Right ventricle myocardium inferior (tissue), 1 donor: ENCODE results near the gene WDR5B. TPM values are rescaled to one million over a fixed set of nuclear protein-coding genes. Genes with fewer than 3 reads are reported as not detected.
"Not testable (repeated sequence)": the region's sequence is repeated elsewhere in the genome, so short reads cannot be mapped to it uniquely, and the experiment has no call there.

Source experiments
- ATAC-seq: fragments of 200-7000 bp; cut with Tn5 transposase; one replicate; pipeline ENCODE4 v1.9.1; 2020; ENCODE audit warnings: mild to moderate bottlenecking, moderate library complexity
- DNase-seq: peaks from one replicate; pipeline ENCODE4 v3.0.0; 2021; ENCODE audit errors: missing footprints
- intact Hi-C: fragments of 100-400 bp; cut with DNase I; formaldehyde crosslinking; loops from one replicate; pipeline ENCODE4 v1.11.0; 2022
- long read RNA-seq: library from polyadenylated mRNA; unstranded; transcript quantifications from one replicate; pipeline ENCODE4 v2.0.0, GENCODE V29; 2021
- total RNA-seq: library from RNA; stranded (reverse); fragmentation: NEBNext Ultra II Directional; extraction: Animal tissue kit (Norgen Biotek cat#: 25700); gene quantifications from one replicate; pipeline ENCODE4 v1.2.1, GENCODE V29; 2021
- donor health status: DM: no; HTN: yes; CAD: no; lungs with severe emphysema.

The WDR5B gene
- 2.5 TPM for total RNA-seq
- long read RNA-seq, partial matches to known transcripts: 0 of 1 reads
- long read RNA-seq, other reads (novel, unspliced or antisense): 0 of 1 reads

DNA sequence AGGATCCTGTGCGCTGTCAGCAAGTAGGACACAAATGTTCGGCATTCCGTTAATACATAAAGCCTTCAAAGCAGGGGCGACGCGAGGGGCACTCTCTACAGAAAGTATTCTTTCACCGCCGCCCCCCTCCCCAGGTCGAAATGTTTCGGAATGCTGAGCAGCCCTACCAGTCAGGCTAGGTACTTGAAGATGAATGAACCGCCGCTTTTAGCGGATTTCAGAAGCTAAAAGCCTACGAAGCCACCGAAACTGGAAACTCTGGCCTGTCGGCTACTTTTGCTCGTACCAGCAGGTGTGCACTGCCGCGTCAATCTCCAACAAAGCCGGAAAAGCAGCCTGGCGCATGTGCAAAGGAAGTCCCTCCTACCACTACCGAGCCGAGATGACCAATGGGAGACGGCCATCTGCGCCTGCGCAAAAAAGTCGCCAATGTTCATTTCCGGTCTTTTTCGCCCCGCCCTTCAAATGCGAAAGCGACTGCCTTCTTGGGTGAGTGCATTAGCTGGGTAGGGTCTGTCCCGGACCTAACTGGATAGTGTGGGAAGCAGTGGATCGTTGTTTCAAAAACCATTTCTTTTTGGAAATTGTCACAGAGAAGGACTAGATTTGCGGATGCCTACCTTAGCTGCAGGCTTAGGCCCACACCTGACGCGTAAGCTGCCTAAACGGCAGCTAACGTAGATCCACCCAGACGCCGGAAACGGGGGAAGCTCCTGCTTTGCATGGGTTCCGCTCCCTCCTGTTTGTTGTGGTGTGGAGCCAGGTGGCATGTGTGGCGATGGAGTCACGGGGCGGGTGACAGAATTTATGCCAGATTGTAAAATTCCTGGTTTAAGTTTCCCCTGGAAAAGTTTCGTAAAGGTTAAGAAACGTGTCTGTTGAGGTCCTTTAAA is at the start of gene WDR5B:
TSS of gene WDR5B (minus strand) at position 301 of the 893 bp plus-strand sequence. CDS start 534 bp downstream, outside the sequence.
- DNase-seq (peak; percentile 96), ATAC-seq (peak; percentile 97)
- intact Hi-C loops: no loop called here

DNA sequence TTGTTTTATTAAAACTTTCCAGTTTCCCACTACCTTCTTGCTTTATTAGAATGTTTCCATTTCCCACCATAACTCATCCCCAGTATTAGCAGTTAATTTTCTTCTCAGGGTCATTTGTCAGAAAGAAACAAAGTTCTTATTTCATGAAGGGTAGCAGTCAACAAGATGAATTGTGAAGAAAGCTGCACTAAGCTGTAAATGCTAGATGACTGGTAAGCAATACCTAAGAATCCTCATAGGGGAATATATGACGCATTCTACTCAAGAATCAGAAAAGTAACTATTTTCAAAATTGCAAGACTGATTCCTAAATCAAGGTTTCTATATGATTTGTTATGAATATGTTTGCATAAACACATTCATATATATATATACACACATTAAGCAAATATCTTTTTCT is 48.8 kb upstream of the WDR5B start:
- no peak for ATAC-seq
- intact Hi-C loops: loop anchor here (5.0 kb wide), 1 partner anchor 48 kb away; the partner anchor contains the start of gene KPNA1
- no peak for DNase-seq

DNA sequence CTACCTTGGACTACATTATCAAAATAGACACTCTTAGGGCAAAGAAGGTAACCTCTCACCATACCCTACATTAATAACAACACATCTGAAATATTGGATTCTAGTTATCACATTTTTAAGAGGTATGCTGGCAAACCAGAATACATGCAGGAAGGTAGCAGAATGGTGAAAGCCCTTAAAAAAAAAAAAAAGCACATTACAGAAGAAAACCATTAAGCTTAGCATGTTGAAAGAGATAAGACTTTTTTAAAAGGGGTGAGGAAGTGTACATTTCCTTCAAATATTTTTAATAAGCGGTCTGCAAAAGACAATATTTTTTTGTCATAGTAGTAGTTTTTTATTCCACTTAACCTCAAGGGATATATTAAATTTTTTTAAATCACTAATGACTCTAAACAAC is 46.5 kb upstream of the WDR5B start:
- no peak for DNase-seq
- intact Hi-C loops: loop anchor here (5.0 kb wide), 1 partner anchor 50 kb away; the partner anchor contains the start of gene KPNA1
- ATAC-seq: no peak

DNA sequence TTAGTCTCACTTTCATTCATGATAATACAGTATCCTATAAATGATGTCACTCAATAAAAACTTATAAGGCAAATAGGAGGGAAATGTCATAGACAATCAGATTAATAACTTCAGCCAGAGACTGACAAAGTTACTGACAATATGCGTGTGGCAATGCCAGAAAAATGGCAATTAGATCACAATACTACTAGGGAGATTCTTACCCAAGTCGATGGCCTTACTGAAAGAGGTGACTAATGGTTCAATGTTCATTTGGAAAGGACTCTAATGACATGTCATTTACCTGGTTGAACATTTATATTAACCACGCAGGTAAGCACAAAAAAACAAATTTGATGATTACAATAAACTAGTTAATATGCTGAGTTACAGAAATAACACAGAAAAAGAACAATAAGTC is 45.9 kb upstream of the WDR5B start:
- DNase-seq: no peak
- intact Hi-C loops: loop anchor here (5.0 kb wide), 1 partner anchor 50 kb away; the partner anchor contains the start of gene KPNA1
- no peak for ATAC-seq

DNA sequence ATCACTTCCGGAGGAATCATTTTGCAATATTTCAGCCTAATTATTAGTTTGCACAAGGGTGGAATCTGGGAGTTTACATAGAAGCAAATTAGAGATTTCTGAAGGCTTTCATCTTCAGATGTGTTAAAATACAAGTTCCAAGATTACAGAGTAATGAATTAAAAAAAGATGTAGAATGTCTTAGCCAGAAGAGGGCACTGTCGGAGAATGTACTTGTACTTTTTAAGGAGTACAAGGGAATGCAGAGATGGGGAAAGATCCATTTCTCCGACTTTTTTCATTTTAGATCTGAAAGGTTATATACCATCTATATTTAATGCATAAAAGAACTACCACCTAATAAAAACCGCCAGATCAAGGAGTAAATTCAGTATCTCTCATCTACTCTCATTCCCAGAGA is 43.1 kb upstream of the WDR5B start:
- no peak for ATAC-seq
- intact Hi-C loops: loop anchor here (5.0 kb wide), 2 partner anchors 67 to 218 kb away; no protein-coding TSS in a partner anchor
- no peak for DNase-seq

DNA sequence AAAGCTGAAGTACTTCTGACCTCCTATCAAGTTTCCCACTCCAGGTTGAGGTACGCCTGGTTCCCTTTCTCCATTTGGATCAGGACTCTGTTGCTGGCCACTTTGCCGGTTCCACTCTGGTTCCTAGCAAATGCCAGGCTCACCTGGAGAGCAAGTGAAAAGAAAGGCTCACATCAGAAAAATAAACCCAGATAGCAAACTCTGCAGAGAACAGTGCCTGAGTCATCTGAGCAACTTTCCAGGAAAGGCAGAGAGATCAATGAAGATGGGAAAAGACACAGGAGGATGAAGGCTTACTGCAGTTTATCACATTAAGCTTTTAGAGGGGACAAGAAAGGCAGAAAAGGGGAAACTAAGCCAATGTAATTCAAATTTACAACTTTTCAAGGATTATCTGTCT is 41.8 kb upstream of the WDR5B start:
- intact Hi-C loops: loop anchor here (5.0 kb wide), 2 partner anchors 65 to 220 kb away; no protein-coding TSS in a partner anchor
- DNase-seq (no peak), ATAC-seq (no peak)

DNA sequence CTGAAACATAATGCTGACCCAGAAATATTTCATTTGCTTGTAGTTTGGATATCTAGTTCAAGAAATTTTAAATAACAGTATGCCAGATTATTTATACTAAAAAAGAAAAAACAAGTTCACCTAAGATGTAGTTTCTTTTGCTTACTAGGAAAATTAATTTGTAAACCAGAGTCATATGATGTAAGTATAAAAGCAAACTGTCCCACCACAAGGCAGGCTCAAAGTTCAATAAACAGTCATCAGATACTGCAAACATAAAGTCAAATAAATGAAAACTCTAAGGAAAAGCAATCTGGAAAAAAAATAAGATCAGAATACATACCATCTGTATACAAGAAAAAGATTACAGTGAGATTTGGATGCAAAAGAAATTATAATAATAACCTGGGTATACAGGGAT is 40.2 kb upstream of the WDR5B start:
- intact Hi-C loops: loop anchor here (5.0 kb wide), 2 partner anchors 64 to 221 kb away; no protein-coding TSS in a partner anchor
- no peak for DNase-seq
- ATAC-seq: no peak

DNA sequence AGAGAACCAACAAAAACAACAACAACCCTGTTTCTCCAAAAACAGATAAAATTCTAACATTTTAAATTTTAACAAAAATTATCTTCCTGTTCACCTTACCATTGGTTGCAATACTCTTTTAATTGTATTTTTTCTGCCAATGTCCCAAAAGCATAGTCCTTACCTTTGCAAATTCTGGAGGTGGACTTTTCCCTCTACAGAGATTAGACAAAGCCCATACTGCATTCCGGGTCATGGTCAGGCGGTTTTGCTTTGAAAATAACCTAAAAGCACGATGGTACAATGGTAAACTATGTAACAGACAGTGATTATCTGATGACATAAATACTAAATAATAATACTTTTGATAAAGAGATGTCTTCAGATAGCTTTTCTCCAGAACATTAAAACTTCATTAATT is 35.5 kb upstream of the WDR5B start:
- intact Hi-C loops: no loop called here
- ATAC-seq (no peak), DNase-seq (no peak)

DNA sequence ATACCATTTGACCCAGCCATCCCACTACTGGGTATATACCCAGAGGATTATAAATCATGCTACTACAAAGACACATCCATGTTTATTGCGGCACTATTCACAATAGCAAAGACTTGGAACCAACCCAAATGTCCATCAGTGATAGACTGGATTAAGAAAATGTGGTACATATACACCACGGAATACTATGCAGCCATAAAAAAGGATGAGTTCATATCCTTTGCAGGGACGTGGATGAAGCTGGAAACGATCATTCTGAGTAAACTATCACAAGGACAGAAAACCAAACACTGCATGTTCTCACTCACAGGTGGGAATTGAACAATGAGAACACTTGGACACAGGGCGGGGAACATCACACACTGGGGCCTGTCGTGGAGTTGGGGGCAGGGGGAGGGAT is 32.4 kb upstream of the WDR5B start:
- DNase-seq, intact Hi-C loops, ATAC-seq: not testable (repeated sequence)

DNA sequence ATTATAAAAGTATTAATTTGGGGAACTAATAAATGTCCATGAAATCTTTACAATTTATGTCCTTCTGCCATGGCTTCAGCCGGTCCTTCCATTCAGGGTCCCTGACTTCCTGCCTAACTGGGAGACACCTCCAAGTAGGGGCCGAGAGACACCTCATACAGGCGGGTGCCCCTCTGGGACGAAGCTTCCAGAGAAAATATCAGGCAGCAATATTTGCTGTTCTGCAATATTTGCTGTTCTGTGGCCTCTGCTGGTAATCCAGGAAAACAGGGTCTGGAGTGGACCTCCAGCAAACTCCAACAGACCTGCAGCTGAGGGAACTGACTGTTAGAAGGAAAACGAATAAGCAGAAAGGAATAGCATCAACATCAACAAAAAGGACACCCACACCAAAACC is 28.6 kb upstream of the WDR5B start:
- intact Hi-C loops: not testable (repeated sequence)

DNA sequence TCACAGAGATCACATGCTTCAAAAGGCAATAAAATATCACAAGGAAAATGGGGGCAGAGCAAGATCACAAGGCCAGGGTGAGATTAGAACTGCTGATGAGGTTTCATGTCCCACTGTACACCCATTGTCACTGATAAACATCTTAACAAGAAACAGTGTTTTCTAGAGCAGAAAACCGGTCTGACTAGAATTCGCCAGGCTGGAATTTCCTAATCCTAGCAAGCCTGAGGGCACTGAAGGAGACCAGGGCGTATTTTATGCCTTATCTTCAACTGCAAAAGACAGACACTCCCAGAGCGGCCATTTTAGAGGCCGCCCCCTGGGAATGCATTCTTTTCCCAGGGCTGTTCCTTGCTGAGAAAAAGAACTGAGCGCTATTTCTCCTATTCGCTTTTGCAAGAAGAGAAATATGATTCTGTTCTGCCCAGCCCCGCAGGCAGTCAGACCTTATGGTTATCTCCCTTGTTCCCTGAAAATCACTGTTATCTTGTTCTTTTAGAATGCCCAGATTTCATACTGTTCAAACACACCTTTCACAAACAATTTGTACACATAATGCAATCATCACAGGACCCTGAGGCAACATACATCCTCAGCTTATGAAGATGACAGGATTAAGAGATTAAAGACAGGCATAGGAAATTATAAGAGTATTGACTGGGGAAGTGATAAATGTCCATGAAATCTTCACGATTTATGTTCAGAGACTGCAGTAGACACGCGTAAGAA is 28.1 kb upstream of the WDR5B start:
- intact Hi-C loops, DNase-seq, ATAC-seq: not testable (repeated sequence)

More for the DNA sequence above, 28.6 kb upstream of the WDR5B start:
- ATAC-seq, DNase-seq: not testable (repeated sequence)

DNA sequence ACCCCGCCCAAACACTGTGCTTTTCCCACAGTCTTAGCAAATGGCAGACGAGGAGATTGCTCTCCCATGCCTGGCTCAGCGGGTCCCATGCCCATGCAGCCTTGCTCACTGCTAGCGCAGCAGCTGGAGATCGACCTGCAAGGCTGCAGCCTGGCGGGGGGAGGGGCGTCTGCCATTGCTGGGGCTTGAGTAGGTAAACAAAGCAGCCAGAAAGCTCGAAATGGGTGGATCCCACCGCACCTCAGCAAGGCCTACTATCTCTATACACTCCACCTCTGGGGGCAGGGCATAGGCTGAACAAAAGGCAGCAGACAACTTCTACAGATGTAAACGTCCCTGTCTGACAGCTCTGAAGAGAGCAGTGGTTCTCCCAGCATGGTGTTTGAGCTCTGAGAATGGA is 27.2 kb upstream of the WDR5B start:
- no peak for ATAC-seq
- intact Hi-C loops: no loop called here
- DNase-seq: no peak

DNA sequence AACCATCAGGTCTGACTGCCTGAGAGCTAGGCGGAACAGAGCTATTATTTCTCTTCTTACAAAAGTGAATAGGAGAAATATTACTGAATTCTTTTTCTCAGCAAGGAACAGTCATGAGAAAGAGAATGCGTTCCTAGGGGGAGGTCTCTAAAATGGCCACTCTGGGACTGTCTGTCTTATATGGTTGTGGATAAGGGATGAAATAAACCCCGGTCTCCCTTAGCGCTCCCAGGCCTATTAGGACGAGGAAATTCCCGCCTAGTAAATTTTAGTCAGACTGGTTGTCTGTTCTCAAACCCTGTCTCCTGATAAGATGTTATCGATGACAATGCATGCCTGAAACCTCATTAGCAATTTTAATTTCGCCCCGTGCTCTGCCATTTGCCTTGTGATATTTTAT is 20.1 kb upstream of the WDR5B start:
- intact Hi-C loops: no loop called here
- ATAC-seq: no peak
- no peak for DNase-seq

DNA sequence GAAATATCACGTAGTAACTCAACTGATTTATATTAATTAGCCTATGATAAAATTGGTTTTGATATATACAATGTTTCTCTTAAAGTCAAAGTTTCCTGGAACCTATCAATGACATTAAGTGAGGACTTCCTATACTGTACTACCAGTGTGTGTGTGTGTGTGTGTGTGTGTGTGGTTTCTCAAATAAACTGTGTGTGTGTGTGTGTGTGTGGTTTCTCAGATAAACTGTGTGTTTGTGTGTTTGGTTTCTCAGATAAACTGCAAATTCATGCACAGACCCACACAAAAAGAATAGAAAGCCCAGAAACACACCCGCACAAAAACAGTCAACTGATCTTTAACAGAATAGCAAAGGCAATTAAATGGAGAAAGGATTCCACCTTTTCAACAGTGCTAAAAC is 14.5 kb upstream of the WDR5B start:
- no peak for DNase-seq
- no peak for ATAC-seq
- intact Hi-C loops: no loop called here

DNA sequence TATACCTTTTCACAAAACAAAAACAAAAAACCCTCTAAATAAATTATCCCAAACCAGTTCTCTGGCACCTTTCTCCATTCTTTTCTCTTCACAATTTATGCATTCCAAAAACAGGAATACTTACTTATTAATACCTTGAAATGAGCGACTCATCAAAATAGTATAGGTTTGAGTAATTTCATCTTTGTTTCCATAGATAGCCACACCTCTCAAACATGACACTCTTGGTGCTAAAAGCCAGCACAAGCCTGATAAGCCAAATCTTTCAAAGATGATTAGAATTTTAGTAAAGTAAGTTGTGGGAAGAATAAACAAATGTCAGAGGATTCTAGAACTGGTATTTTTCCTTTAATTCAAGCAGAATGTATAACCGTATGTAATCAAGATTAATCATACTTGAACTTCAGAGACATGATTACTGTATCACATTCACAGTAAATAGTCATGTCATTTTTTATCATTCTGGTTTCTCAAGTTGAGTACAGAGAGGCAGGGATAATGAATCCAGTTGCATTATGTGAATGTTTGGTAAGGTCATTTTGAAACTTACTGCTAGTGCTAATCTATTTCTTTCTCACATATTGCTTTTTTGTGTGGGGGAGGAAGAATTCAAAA is 12.1 kb upstream of the WDR5B start:
- DNase-seq (no peak), ATAC-seq (no peak)
- intact Hi-C loops: no loop called here

DNA sequence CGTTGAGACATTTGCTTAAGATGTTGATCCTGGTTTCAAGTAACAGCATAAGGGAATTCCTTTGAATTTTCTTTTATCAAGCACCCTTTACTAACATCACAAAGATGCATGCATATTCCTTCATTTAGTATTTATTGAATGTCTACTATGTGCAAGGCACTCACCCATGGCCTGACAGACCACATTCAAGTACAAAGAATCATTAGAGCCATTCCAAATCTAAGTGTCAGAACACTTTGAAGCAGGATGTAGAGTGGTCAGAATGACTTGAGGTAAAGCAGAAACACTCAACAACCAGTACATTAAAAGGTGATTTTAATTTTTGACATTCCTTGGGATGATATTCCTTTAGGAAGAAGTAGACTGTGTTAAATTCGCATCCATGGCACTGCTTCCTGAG is 6.0 kb upstream of the WDR5B start:
- no peak for ATAC-seq
- DNase-seq: no peak
- intact Hi-C loops: no loop called here

DNA sequence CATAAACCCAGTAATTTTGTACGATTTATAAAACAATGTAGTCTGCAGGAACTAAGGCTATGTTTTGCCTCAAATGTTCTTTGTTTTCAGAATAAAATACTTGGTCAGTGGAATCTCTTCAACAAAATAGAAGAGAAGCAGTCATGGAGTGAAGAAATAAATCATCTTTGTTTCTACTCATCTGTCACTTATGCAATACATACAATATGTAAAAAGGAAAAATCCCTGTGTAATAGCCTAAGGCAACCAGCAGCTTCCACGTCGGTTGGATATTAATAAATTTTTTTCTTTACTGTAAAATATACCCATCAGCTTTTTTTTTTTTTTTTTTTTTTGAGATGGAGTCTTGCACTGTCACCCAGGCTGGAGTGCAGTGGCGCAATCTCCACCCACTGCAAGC is 5.2 kb upstream of the WDR5B start:
- ATAC-seq: no peak
- no peak for DNase-seq
- intact Hi-C loops: no loop called here

DNA sequence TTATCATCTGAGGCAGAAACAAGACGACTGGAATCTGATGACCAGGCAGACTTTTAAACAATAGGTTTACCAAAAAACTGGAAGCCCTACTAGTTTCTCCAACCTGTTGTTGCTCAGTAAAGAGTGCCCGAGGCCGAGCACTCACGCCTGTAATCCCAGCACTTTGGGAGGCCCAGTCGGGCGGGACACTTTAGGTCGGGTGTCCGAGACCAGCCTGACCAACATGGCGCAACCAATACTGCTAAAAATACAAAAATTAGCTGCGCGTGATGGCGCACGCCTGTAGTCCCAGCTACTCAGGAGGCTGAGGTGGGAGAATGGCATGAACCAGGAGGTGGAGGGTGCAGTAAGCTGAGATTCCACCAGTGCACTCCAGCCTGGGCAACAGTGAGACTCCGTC is 1.1 kb upstream of the WDR5B start:
- DNase-seq (no peak), ATAC-seq (no peak)
- intact Hi-C loops: no loop called here

DNA sequence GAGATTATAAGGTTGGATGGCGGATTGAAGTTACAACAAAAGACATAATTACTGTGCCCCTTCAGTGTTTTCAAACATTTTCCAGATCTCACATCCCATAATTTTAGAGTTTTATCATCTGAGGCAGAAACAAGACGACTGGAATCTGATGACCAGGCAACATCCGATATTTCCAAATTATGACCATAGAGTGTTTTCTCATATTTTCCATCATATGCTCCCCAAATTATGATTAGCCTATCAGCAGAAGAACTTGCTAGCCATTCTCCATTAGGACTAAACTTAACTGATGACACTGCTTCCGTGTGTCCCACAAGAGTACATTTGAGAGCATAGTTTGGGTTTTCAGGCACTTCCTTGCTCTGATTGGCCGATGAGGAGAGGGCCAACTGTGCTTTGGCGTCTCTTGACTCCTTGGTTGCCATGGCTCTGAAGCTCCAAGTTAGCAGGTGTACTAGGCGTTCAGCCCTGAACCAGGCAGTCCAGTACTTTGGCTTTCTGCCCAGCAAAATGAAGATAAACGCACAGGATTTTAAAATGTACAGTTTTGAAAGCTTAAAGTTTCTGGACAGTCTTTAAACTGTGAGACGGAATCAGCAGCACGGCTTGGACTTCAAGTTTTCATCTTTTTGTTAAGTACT is 638 bp downstream of the WDR5B start:
- ATAC-seq: no peak
- no peak for DNase-seq
- intact Hi-C loops: no loop called here
